ENCODE data around the gene ACVR2B. TPM values are rescaled to one million over a fixed set of nuclear protein-coding genes. Genes with fewer than 3 reads are reported as not detected.

Gene ACVR2B
- total and polyA plus RNA-seq, 7 experiments from 2014 or later, result 0.71 to 14.0 (median 7.5) TPM

DNA sequence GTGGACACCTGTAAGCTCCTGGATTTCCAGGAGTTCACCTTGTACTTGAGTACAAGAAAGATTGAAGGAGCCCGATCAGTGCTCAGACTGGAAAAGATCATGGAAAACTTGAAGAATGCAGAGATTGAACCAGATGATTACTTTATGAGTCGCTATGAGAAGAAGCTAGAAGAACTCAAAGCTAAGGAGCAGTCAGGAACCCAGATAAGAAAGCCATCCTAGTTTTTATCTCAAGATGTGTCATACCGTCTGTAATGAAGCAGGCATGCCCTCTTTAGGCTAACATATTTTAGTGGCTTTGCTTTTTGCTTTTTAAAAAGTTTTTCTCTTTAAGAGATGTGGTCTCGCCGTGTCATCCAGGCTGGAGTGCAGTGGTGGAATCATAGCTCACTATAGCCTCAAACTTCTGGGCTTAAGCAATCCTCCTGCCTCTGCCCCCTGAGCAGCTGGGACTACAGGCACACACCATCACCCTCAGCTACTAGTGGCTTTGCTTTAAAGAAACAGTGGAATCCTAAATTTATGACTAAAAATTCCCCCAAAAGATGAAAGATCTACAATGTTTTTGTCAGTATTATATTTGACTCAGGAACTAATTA lies 70.5 kb downstream of the ACVR2B start:
- Histone ChIP-seq H3K4me3 (ENCODE audit: low read length) (no peak overlapping the region), H3K27ac (ENCODE audit: low read depth, low read length) (no peak overlapping the region), H3K27me3 (ENCODE audit: control insufficient read depth in 2 of 2, insufficient read depth in 2 of 2, low read length in 2 of 2) (no peaks in the 10 kb centered on the region), H3K36me3 (ENCODE audit: control insufficient read depth in 2 of 3, insufficient read depth in 3 of 3, low read length in 3 of 3) (peaks cover 0 to 33% (median 0%) of the 10 kb centered on the region in 3 experiments), H3K4me1 (ENCODE audit: control insufficient read depth in 2 of 2, insufficient read depth in 2 of 2, low read length in 2 of 2) (peaks cover 13 to 22% of the 10 kb centered on the region in 2 donors), H3K9me3 (ENCODE audit: control insufficient read depth in 2 of 3, low read length in 3 of 3) (no peaks in the 10 kb centered on the region)
- H3K36me3 Mint-ChIP-seq, result peaks cover 17 to 57% (median 35%) of the 10 kb centered on the region in 5 donors
- POLR2A ChIA-PET, result no interaction called here
- H3K9me3 Mint-ChIP-seq, result no peaks in the 10 kb centered on the region
- intact Hi-C loops (cut with micrococcal nuclease), result loop anchor here in 1 of 2 donors (5.0 to 10.0 kb wide), 2 partner anchors 321 to 768 kb away; no protein-coding TSS in a partner anchor
- CTCF ChIA-PET, result no interaction called here
- DNase-seq, result no peak
- H3K4me1 Mint-ChIP-seq, result peaks cover 11 to 30% (median 25%) of the 10 kb centered on the region in 7 donors
- H3K27me3 Mint-ChIP-seq, result no peaks in the 10 kb centered on the region
- no peak overlapping the region for H3K4me3 Mint-ChIP-seq
- H3K27ac Mint-ChIP-seq, result no peak overlapping the region
- ATAC-seq, result no peak

DNA sequence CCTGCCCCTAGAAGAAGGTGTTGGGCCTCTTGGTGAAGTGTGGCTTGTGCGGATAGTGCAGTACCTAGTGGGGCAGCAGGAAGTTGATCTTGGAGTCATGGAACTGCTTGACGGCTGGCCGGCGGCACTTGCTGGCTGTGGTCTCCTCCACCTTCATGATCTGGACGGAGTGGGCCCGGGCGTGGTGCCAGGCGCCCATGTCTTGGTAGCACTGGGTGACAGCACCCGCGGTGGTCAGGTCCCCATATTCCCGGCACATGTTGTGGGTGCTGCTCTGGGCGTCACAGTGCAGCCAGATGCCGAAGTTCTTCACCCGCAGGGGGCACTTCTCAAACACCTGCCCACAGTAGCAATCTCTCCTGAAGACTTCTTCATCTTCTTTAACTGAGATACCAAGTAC lies 73.1 kb downstream of the ACVR2B start:
- Mint-ChIP-seq H3K36me3 (peaks cover 10 to 71% (median 41%) of the 10 kb centered on the region in 5 donors), H3K27ac (no peak overlapping the region), H3K4me3 (no peak overlapping the region), H3K9me3 (no peaks in the 10 kb centered on the region), H3K4me1 (peaks cover 0 to 5% (median 0%) of the 10 kb centered on the region in 7 donors), H3K27me3 (no peaks in the 10 kb centered on the region)
- H3K4me1 ChIP-seq (ENCODE audit: control insufficient read depth in 2 of 2, insufficient read depth in 2 of 2, low read length in 2 of 2), result no peaks in the 10 kb centered on the region
- H3K27ac ChIP-seq (ENCODE audit: low read depth, low read length), result no peak overlapping the region
- H3K36me3 ChIP-seq (ENCODE audit: control insufficient read depth in 2 of 3, insufficient read depth in 3 of 3, low read length in 3 of 3), result peaks cover 0 to 33% (median 0%) of the 10 kb centered on the region in 3 experiments
- ATAC-seq (no peak), DNase-seq (no peak)
- POLR2A ChIA-PET, result no interaction called here
- intact Hi-C loops (cut with micrococcal nuclease), result loop anchor here in 1 of 2 donors (10.0 kb wide), 1 partner anchor 318 kb away; no protein-coding TSS in a partner anchor
- H3K27me3 ChIP-seq (ENCODE audit: control insufficient read depth in 2 of 2, insufficient read depth in 2 of 2, low read length in 2 of 2), result no peaks in the 10 kb centered on the region
- H3K4me3 ChIP-seq (ENCODE audit: low read length), result no peak overlapping the region
- H3K9me3 ChIP-seq (ENCODE audit: control insufficient read depth in 2 of 3, low read length in 3 of 3), result no peaks in the 10 kb centered on the region
- CTCF ChIA-PET, result no interaction called here

DNA sequence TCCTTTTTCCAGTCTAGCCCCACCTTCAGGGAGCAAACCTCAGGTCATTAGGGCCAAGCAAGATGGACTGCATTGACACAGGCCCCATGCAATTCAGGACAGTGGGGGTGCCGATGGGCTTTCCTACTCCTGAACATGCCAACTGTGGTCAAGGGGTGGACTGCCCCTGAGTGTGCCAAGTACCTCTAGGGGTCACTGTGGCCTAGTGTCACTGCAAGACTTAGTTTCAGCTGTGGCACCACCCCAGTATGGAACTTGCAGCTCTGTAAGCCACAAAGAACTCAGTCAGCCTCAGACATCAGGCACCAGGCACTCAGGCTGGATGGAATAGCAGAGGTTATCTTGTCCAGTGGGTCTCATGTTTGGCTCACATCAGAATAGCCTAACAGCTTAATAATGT lies 74.8 kb downstream of the ACVR2B start:
- CTCF ChIA-PET, result no interaction called here

DNA sequence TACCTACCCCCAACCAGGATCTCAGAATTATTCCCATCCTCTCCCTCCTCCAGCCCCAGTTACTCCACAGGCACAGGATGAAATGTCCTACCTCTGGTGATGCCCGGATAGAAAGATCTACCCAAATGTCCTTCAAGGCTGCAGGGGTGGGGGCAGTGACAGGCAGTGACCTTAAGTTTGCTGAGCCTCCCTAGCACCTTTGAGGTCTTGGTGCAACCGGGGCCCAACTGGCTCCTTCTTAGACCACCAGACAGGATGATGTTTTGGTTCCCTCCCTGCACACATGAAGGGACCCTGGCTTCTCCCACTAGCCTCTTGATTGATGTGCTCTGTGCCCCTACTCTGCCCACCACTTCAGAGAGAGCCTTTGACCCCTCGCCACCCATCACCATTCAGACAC lies 78.8 kb downstream of the ACVR2B start:
- no peak overlapping the region for H3K27ac ChIP-seq (ENCODE audit: low read depth, low read length)
- intact Hi-C loops (cut with micrococcal nuclease), result no loop called here
- CTCF ChIA-PET, result no interaction called here
- peak overlapping the region in 1 of 9 donors; percentile 67 for H3K27ac Mint-ChIP-seq
- POLR2A ChIA-PET, result no interaction called here
- ATAC-seq (no peak), DNase-seq (no peak)
- peaks cover 0 to 3% (median 0%) of the 10 kb centered on the region in 3 experiments for H3K36me3 ChIP-seq (ENCODE audit: control insufficient read depth in 2 of 3, insufficient read depth in 3 of 3, low read length in 3 of 3)
- H3K27me3 ChIP-seq (ENCODE audit: control insufficient read depth in 2 of 2, insufficient read depth in 2 of 2, low read length in 2 of 2), result no peaks in the 10 kb centered on the region
- peaks cover 0 to 5% (median 0%) of the 10 kb centered on the region in 7 donors for H3K4me1 Mint-ChIP-seq
- no peak overlapping the region for H3K4me3 ChIP-seq (ENCODE audit: low read length)
- peaks cover 0 to 1% (median 0%) of the 10 kb centered on the region in 11 donors for H3K9me3 Mint-ChIP-seq
- H3K4me1 ChIP-seq (ENCODE audit: control insufficient read depth in 2 of 2, insufficient read depth in 2 of 2, low read length in 2 of 2), result no peaks in the 10 kb centered on the region
- H3K36me3 Mint-ChIP-seq, result peaks cover 2 to 49% (median 21%) of the 10 kb centered on the region in 5 donors
- no peak overlapping the region for H3K4me3 Mint-ChIP-seq
- H3K9me3 ChIP-seq (ENCODE audit: control insufficient read depth in 2 of 3, low read length in 3 of 3), result no peaks in the 10 kb centered on the region
- no peaks in the 10 kb centered on the region for H3K27me3 Mint-ChIP-seq

More for the DNA sequence above, 74.8 kb downstream of the ACVR2B start:
- intact Hi-C loops (cut with micrococcal nuclease), result loop anchor here in 1 of 2 donors (10.0 kb wide), 1 partner anchor 316 kb away; no protein-coding TSS in a partner anchor
- peaks cover 0 to 36% (median 0%) of the 10 kb centered on the region in 3 experiments for H3K36me3 ChIP-seq (ENCODE audit: control insufficient read depth in 2 of 3, insufficient read depth in 3 of 3, low read length in 3 of 3)
- POLR2A ChIA-PET, result no interaction called here
- Mint-ChIP-seq H3K27me3 (no peaks in the 10 kb centered on the region), H3K36me3 (peaks cover 10 to 65% (median 41%) of the 10 kb centered on the region in 5 donors), H3K9me3 (no peaks in the 10 kb centered on the region), H3K4me1 (peaks cover 0 to 5% (median 0%) of the 10 kb centered on the region in 7 donors), H3K4me3 (no peak overlapping the region), H3K27ac (no peak overlapping the region)
- no peak for DNase-seq
- ATAC-seq, result no peak
- no peaks in the 10 kb centered on the region for H3K9me3 ChIP-seq (ENCODE audit: control insufficient read depth in 2 of 3, low read length in 3 of 3)
- H3K27ac ChIP-seq (ENCODE audit: low read depth, low read length), result no peak overlapping the region
- H3K4me1 ChIP-seq (ENCODE audit: control insufficient read depth in 2 of 2, insufficient read depth in 2 of 2, low read length in 2 of 2), result no peaks in the 10 kb centered on the region
- no peak overlapping the region for H3K4me3 ChIP-seq (ENCODE audit: low read length)
- H3K27me3 ChIP-seq (ENCODE audit: control insufficient read depth in 2 of 2, insufficient read depth in 2 of 2, low read length in 2 of 2), result no peaks in the 10 kb centered on the region

DNA sequence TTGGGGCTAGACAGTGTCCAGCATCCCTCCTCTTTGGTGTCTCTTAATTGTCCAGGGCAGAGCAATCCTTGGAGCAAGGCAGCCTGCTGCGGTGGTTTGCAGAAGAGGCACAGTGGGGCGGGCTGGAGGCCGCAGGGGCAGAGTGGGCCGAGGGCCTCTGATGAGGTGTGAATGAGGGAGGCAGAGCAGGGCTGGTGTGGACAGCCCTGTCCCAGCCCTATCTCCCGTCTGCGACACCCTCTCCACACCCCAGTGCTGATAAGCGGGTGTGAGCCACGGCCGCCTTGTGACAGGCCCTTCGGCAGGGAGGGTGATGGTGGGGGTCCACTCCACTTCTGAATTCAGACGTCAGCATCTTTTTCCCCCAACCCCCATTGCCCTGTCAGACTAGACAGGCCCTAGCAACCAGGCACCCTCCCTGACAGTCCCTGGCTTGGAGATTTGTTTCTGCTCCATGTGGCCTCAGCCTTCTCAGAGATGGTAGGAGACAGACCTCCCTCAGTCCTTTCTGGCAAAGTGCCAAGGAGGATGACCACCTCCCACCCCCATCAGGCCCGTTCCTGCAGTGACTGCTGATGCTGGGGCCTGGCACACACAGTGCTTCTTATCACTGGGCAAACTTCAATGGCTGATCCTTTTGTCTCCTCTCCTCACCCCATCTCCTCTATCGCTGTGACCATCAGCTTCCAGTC lies 79.7 kb downstream of the ACVR2B start:
- CTCF ChIA-PET, result no interaction called here
- no peak overlapping the region for H3K4me3 Mint-ChIP-seq
- H3K4me3 ChIP-seq (ENCODE audit: low read length), result no peak overlapping the region
- POLR2A ChIA-PET, result no interaction called here
- no peaks in the 10 kb centered on the region for H3K27me3 Mint-ChIP-seq
- H3K27ac Mint-ChIP-seq, result peak overlapping the region in 1 of 9 donors; percentile 42
- intact Hi-C loops (cut with micrococcal nuclease), result no loop called here
- H3K27ac ChIP-seq (ENCODE audit: low read depth, low read length), result no peak overlapping the region
- ATAC-seq (no peak), DNase-seq (no peak)
- H3K36me3 Mint-ChIP-seq, result peaks cover 2 to 44% (median 13%) of the 10 kb centered on the region in 5 donors
- H3K9me3 Mint-ChIP-seq, result peaks cover 0 to 1% (median 0%) of the 10 kb centered on the region in 11 donors
- peaks cover 0 to 3% (median 0%) of the 10 kb centered on the region in 3 experiments for H3K36me3 ChIP-seq (ENCODE audit: control insufficient read depth in 2 of 3, insufficient read depth in 3 of 3, low read length in 3 of 3)
- H3K27me3 ChIP-seq (ENCODE audit: control insufficient read depth in 2 of 2, insufficient read depth in 2 of 2, low read length in 2 of 2), result no peaks in the 10 kb centered on the region
- H3K4me1 Mint-ChIP-seq, result peaks cover 0 to 5% (median 0%) of the 10 kb centered on the region in 7 donors
- no peaks in the 10 kb centered on the region for H3K9me3 ChIP-seq (ENCODE audit: control insufficient read depth in 2 of 3, low read length in 3 of 3)
- H3K4me1 ChIP-seq (ENCODE audit: control insufficient read depth in 2 of 2, insufficient read depth in 2 of 2, low read length in 2 of 2), result no peaks in the 10 kb centered on the region

DNA sequence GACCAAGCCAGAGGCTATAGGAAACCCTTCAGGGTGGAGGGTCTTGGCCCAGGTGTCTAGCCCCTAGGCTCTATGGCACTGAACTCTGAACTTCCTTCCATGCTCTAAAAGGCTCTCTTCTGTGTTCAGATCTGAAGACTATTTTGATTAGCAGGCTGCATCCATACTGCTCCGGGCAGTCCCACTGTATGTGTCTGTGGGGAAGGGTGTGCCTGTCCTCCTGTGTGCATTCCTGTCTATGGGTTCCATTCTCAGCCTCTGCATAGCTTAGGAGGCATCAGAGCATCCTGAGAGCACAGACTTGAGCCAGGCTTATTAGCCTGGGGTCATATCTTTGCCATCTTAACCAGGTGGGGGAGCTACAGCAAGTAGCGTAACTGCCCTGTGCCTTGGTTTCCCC lies 80.5 kb downstream of the ACVR2B start:
- Histone ChIP-seq H3K27ac (ENCODE audit: low read depth, low read length) (no peak overlapping the region), H3K36me3 (ENCODE audit: control insufficient read depth in 2 of 3, insufficient read depth in 3 of 3, low read length in 3 of 3) (peaks cover 0 to 3% (median 0%) of the 10 kb centered on the region in 3 experiments), H3K4me3 (ENCODE audit: low read length) (no peak overlapping the region), H3K9me3 (ENCODE audit: control insufficient read depth in 2 of 3, low read length in 3 of 3) (no peaks in the 10 kb centered on the region), H3K4me1 (ENCODE audit: control insufficient read depth in 2 of 2, insufficient read depth in 2 of 2, low read length in 2 of 2) (no peaks in the 10 kb centered on the region), H3K27me3 (ENCODE audit: control insufficient read depth in 2 of 2, insufficient read depth in 2 of 2, low read length in 2 of 2) (no peaks in the 10 kb centered on the region)
- ATAC-seq (no peak), DNase-seq (no peak)
- Mint-ChIP-seq H3K9me3 (peaks cover 0 to 1% (median 0%) of the 10 kb centered on the region in 11 donors), H3K36me3 (peaks cover 2 to 41% (median 13%) of the 10 kb centered on the region in 5 donors), H3K4me3 (no peak overlapping the region), H3K27me3 (no peaks in the 10 kb centered on the region), H3K27ac (no peak overlapping the region), H3K4me1 (peaks cover 0 to 6% (median 0%) of the 10 kb centered on the region in 7 donors)
- intact Hi-C loops (cut with micrococcal nuclease), result no loop called here
- POLR2A ChIA-PET, result no interaction called here
- CTCF ChIA-PET, result no interaction called here
